Measurements from ENCODE around the gene MOB3B.

Gene MOB3B

GRCh38 chr9:27441741-27442070 is 87.9 kb downstream of the MOB3B start:
- peaks cover 6% of the 10 kb centered on the region for H3K4me1 ChIP-seq (ENCODE audit: insufficient read depth, low read length)
- no peak overlapping the region for H3K9ac ChIP-seq (ENCODE audit: low read length)
- no peaks in the 10 kb centered on the region for H3K27me3 ChIP-seq (ENCODE audit: control insufficient read depth in 1 of 2, insufficient read depth in 2 of 2, low read length in 2 of 2)
- H3K4me3 ChIP-seq (ENCODE audit: low read depth in 1 of 2, low read length in 2 of 2), result no peak overlapping the region
- no peaks in the 10 kb centered on the region for H3K9me3 ChIP-seq (ENCODE audit: low read length)
- H3K36me3 ChIP-seq (ENCODE audit: insufficient read depth, low read length), result peaks cover 5% of the 10 kb centered on the region
- H3K27ac ChIP-seq (ENCODE audit: low read depth, low read length), result no peak overlapping the region

- Histone ChIP-seq H3K4me3 (ENCODE audit: low read depth in 1 of 2, low read length in 2 of 2) (no peak overlapping the region), H3K27me3 (ENCODE audit: control insufficient read depth in 1 of 2, insufficient read depth in 2 of 2, low read length in 2 of 2) (no peaks in the 10 kb centered on the region), H3K4me1 (ENCODE audit: insufficient read depth, low read length) (peaks cover 6% of the 10 kb centered on the region), H3K9ac (ENCODE audit: low read length) (no peak overlapping the region), H3K27ac (ENCODE audit: low read depth, low read length) (no peak overlapping the region), H3K36me3 (ENCODE audit: insufficient read depth, low read length) (peaks cover 5% of the 10 kb centered on the region), H3K9me3 (ENCODE audit: low read length) (no peaks in the 10 kb centered on the region)
Measured at GRCh38 chr9:27440888-27441740, 88.5 kb downstream of the MOB3B start.

DNA sequence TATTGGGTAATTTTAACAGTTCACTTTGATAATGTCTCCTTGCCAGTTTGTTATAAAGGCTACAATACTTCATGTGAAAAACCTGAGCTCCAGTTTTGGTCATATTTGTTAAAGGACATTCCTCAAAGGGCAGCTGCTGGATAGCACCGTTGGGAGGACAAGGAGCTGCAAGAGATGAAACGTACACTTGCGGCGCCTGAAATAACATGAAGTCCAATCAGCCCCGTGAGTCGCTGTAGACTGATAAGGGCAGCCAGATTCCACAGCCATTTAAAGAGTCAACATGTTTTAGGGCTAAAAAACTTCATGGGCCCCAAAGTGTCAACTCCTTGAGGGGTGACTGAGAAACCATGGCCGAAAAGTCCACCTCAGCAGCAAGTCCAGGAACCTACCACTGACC is 91.1 kb downstream of the MOB3B start:
- Histone ChIP-seq H3K4me3 (ENCODE audit: low read depth in 1 of 2, low read length in 2 of 2) (no peak overlapping the region), H3K9ac (ENCODE audit: low read length) (no peak overlapping the region), H3K27ac (ENCODE audit: low read depth, low read length) (no peak overlapping the region), H3K27me3 (ENCODE audit: control insufficient read depth in 1 of 2, insufficient read depth in 2 of 2, low read length in 2 of 2) (no peaks in the 10 kb centered on the region), H3K4me1 (ENCODE audit: insufficient read depth, low read length) (peaks cover 22% of the 10 kb centered on the region), H3K9me3 (ENCODE audit: low read length) (no peaks in the 10 kb centered on the region), H3K36me3 (ENCODE audit: insufficient read depth, low read length) (peaks cover 5% of the 10 kb centered on the region)

DNA sequence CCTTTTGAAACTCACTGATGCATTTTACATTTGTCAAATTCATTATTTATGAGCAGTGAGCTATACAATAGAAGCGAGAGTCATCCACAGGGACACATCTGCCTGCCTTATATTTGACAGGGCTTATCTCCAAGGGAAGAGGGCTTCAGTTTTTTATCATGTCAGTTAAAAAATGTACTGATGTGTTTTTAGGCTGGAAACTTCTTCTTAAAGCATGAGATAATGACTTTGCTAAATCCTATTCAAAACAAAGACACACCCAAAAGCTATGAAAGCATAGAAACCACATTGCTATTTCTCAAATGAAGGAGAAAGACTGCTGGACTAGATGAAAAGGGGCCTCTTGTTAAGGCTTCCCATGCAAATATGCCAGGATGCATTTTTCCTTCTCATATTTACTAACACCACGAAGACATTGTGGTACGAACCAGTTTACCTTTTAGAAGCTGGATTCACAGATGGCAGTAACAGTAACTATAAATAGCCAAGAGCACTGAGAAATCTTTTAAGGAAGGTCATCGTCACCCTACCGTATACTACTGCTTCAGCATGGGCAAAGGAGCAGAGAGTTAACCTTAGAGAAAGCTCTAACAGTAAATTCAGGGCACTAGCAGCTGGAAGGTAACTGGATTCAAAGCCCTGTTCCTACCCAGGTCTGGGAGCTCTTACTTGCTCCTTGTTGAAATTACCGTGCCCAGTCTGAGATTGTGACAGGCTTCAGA is 91.8 kb downstream of the MOB3B start:
- peaks cover 5% of the 10 kb centered on the region for H3K36me3 ChIP-seq (ENCODE audit: insufficient read depth, low read length)

GRCh38 chr9:27436234-27436633 is 93.4 kb downstream of the MOB3B start:
- Histone ChIP-seq H3K9ac (ENCODE audit: low read length) (no peak overlapping the region), H3K36me3 (ENCODE audit: insufficient read depth, low read length) (peaks cover 5% of the 10 kb centered on the region), H3K9me3 (ENCODE audit: low read length) (no peaks in the 10 kb centered on the region), H3K4me3 (ENCODE audit: low read depth in 1 of 2, low read length in 2 of 2) (no peak overlapping the region), H3K27me3 (ENCODE audit: control insufficient read depth in 1 of 2, insufficient read depth in 2 of 2, low read length in 2 of 2) (no peaks in the 10 kb centered on the region), H3K27ac (ENCODE audit: low read depth, low read length) (no peak overlapping the region), H3K4me1 (ENCODE audit: insufficient read depth, low read length) (peaks cover 40% of the 10 kb centered on the region)

More for the DNA sequence above, 91.8 kb downstream of the MOB3B start:
- no peaks in the 10 kb centered on the region for H3K27me3 ChIP-seq (ENCODE audit: control insufficient read depth in 1 of 2, insufficient read depth in 2 of 2, low read length in 2 of 2)
- peaks cover 25% of the 10 kb centered on the region for H3K4me1 ChIP-seq (ENCODE audit: insufficient read depth, low read length)
- H3K27ac ChIP-seq (ENCODE audit: low read depth, low read length), result no peak overlapping the region
- H3K4me3 ChIP-seq (ENCODE audit: low read depth in 1 of 2, low read length in 2 of 2), result no peak overlapping the region
- no peak overlapping the region for H3K9ac ChIP-seq (ENCODE audit: low read length)
- no peaks in the 10 kb centered on the region for H3K9me3 ChIP-seq (ENCODE audit: low read length)

GRCh38 chr9:27433631-27434325 is 95.8 kb downstream of the MOB3B start:
- peaks cover 5% of the 10 kb centered on the region for H3K36me3 ChIP-seq (ENCODE audit: insufficient read depth, low read length)
- no peak overlapping the region for H3K4me3 ChIP-seq (ENCODE audit: low read depth in 1 of 2, low read length in 2 of 2)
- H3K4me1 ChIP-seq (ENCODE audit: insufficient read depth, low read length), result peaks cover 48% of the 10 kb centered on the region
- no peak overlapping the region for H3K9ac ChIP-seq (ENCODE audit: low read length)
- H3K27me3 ChIP-seq (ENCODE audit: control insufficient read depth in 1 of 2, insufficient read depth in 2 of 2, low read length in 2 of 2), result no peaks in the 10 kb centered on the region
- H3K9me3 ChIP-seq (ENCODE audit: low read length), result no peaks in the 10 kb centered on the region
- peak overlapping the region; percentile 45 for H3K27ac ChIP-seq (ENCODE audit: low read depth, low read length)

- Histone ChIP-seq H3K27ac (ENCODE audit: low read depth, low read length) (peak overlapping the region; percentile 5), H3K9me3 (ENCODE audit: low read length) (no peaks in the 10 kb centered on the region), H3K9ac (ENCODE audit: low read length) (no peak overlapping the region), H3K27me3 (ENCODE audit: control insufficient read depth in 1 of 2, insufficient read depth in 2 of 2, low read length in 2 of 2) (no peaks in the 10 kb centered on the region), H3K36me3 (ENCODE audit: insufficient read depth, low read length) (no peaks in the 10 kb centered on the region), H3K4me3 (ENCODE audit: low read depth in 1 of 2, low read length in 2 of 2) (no peak overlapping the region), H3K4me1 (ENCODE audit: insufficient read depth, low read length) (peaks cover 51% of the 10 kb centered on the region)
Measured at GRCh38 chr9:27432308-27432707, 97.3 kb downstream of the MOB3B start.

GRCh38 chr9:27431543-27432147 is 98.0 kb downstream of the MOB3B start:
- H3K9ac ChIP-seq (ENCODE audit: low read length), result no peak overlapping the region
- H3K36me3 ChIP-seq (ENCODE audit: insufficient read depth, low read length), result no peaks in the 10 kb centered on the region
- H3K4me1 ChIP-seq (ENCODE audit: insufficient read depth, low read length), result peaks cover 58% of the 10 kb centered on the region
- H3K9me3 ChIP-seq (ENCODE audit: low read length), result no peaks in the 10 kb centered on the region
- peak overlapping the region; percentile 5 for H3K27ac ChIP-seq (ENCODE audit: low read depth, low read length)
- no peak overlapping the region for H3K4me3 ChIP-seq (ENCODE audit: low read depth in 1 of 2, low read length in 2 of 2)
- H3K27me3 ChIP-seq (ENCODE audit: control insufficient read depth in 1 of 2, insufficient read depth in 2 of 2, low read length in 2 of 2), result no peaks in the 10 kb centered on the region

DNA sequence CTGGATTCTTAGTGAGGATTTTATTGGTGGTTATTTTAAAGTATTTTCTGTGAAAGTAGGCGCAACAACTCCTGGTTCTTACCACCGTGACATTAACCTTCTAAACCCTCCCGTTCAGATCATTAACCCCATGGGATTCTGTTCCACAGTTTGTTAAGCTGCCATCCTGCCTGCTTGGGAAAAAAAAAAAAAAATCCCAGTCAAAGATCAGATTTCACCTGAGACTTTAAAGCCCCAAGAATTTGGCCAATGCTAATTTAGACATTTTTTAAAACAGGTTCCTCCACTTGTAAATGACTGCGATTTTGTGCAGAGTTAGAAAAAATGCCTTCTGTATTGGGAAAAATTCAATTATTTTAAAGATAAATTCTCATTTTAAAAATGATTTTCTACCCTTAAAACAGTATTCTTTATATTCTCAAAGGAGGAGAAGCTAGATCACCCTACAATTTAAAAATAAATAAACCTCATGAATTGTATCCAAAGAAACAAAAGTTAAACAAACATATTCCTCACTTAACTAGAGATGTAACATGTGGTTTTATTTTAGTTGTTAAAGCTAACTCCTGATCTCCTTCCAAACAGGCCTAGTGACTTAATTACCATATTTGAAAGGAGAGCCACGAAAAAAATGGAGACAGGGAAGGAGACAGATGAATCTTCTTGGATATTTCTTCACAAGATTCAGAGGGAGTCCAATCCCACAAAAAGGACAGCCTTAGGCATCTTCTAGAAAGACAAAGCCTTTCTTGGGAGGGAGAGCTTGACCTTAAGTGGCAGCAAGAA is 98.7 kb downstream of the MOB3B start:
- Histone ChIP-seq H3K4me3 (ENCODE audit: low read depth in 1 of 2, low read length in 2 of 2) (no peak overlapping the region), H3K27ac (ENCODE audit: low read depth, low read length) (peak overlapping the region; percentile 5)

GRCh38 chr9:27429917-27430316 is 99.7 kb downstream of the MOB3B start:
- Histone ChIP-seq H3K4me1 (ENCODE audit: insufficient read depth, low read length) (peaks cover 68% of the 10 kb centered on the region), H3K4me3 (ENCODE audit: low read depth in 1 of 2, low read length in 2 of 2) (no peak overlapping the region), H3K27ac (ENCODE audit: low read depth, low read length) (no peak overlapping the region), H3K27me3 (ENCODE audit: control insufficient read depth in 1 of 2, insufficient read depth in 2 of 2, low read length in 2 of 2) (no peaks in the 10 kb centered on the region), H3K36me3 (ENCODE audit: insufficient read depth, low read length) (no peaks in the 10 kb centered on the region), H3K9ac (ENCODE audit: low read length) (no peak overlapping the region), H3K9me3 (ENCODE audit: low read length) (no peaks in the 10 kb centered on the region)

More for the DNA sequence above, 98.7 kb downstream of the MOB3B start:
- Histone ChIP-seq H3K9ac (ENCODE audit: low read length) (no peak overlapping the region), H3K27me3 (ENCODE audit: control insufficient read depth in 1 of 2, insufficient read depth in 2 of 2, low read length in 2 of 2) (no peaks in the 10 kb centered on the region), H3K9me3 (ENCODE audit: low read length) (no peaks in the 10 kb centered on the region), H3K4me1 (ENCODE audit: insufficient read depth, low read length) (peaks cover 65% of the 10 kb centered on the region), H3K36me3 (ENCODE audit: insufficient read depth, low read length) (no peaks in the 10 kb centered on the region)

Measured in muscle layer of colon (tissue), 2 donors.